HG03354 (cell line): ENCODE measurements around the gene RALGPS1.
A peak's percentile ranks its signal among the peaks of the same experiment; 100 is the strongest.

Experiments used
- ATAC-seq: cut with Tn5 transposase; IDR thresholded peaks from one replicate; pipeline ENCODE4 v1.9.1; 2021; ENCODE audit warnings: mild to moderate bottlenecking; ENCODE audit not compliant: unreplicated experiment, poor library complexity, severe bottlenecking

The RALGPS1 gene

GRCh38 chr9:127107929-127108876 is 193.6 kb downstream of the RALGPS1 start:
- ATAC-seq: no peak

GRCh38 chr9:127109212-127109711 is 194.7 kb downstream of the RALGPS1 start:
- ATAC-seq: no peak

GRCh38 chr9:127112056-127112455 is 197.5 kb downstream of the RALGPS1 start:
- ATAC-seq: no peak

- ATAC-seq: no peak
Observed at GRCh38 chr9:127112735-127113161, 198.2 kb downstream of the RALGPS1 start.

GRCh38 chr9:127113191-127113972 is 198.8 kb downstream of the RALGPS1 start:
- no peak for ATAC-seq

- no peak for ATAC-seq
Observed at GRCh38 chr9:127114606-127115005, 200.0 kb downstream of the RALGPS1 start.

GRCh38 chr9:127116088-127116726 is 201.6 kb downstream of the RALGPS1 start:
- ATAC-seq: no peak

GRCh38 chr9:127116957-127117356 is 202.4 kb downstream of the RALGPS1 start:
- ATAC-seq: no peak

GRCh38 chr9:127117801-127118200 is 203.2 kb downstream of the RALGPS1 start:
- no peak for ATAC-seq

GRCh38 chr9:127118597-127119319 is 204.2 kb downstream of the RALGPS1 start:
- ATAC-seq: peak; percentile 56

- no peak for ATAC-seq
Observed at GRCh38 chr9:127119320-127119709, 204.7 kb downstream of the RALGPS1 start.

GRCh38 chr9:127121628-127122175 is 207.1 kb downstream of the RALGPS1 start:
- no peak for ATAC-seq

- ATAC-seq: peak; percentile 52
Observed at GRCh38 chr9:127122176-127123063, 207.8 kb downstream of the RALGPS1 start, which contains the start of gene ANGPTL2. Gene ANGPTL2, minus strand, starts transcription at chr9:127122635. Its CDS starts 13,904 bp downstream, at chr9:127108731.

GRCh38 chr9:127123064-127123890 is 208.7 kb downstream of the RALGPS1 start:
- ATAC-seq: no peak

- ATAC-seq: no peak
Observed at GRCh38 chr9:127124111-127124531, 209.5 kb downstream of the RALGPS1 start.

GRCh38 chr9:127124792-127125191 is 210.2 kb downstream of the RALGPS1 start:
- no peak for ATAC-seq

GRCh38 chr9:127126971-127127370 is 212.4 kb downstream of the RALGPS1 start:
- ATAC-seq: no peak
